OCI-LY7 (cell line): ENCODE data around the gene ISG15. TPM values are rescaled to one million over a fixed set of nuclear protein-coding genes. Genes with fewer than 3 reads are reported as not detected.

Experiments used
- BruUV-seq: library from RNA; stranded (reverse); fragments of 400-500 nt; replicated peaks from 2 replicates; lab custom pipeline; 2021; lab: Mats Ljungman, UMichigan
- CTCF ChIA-PET: fragments of 300-600 bp; sonication (Branson Sonifier 250); formaldehyde crosslinking; loops from one replicate; lab custom pipeline; 2022; ENCODE audit warnings: antibody characterized with exemption; ENCODE audit not compliant: unreplicated experiment; lab: Charles Lee
- POLR2A ChIA-PET: fragments of 300-600 bp; sonication (Branson Sonifier 250); formaldehyde crosslinking; loops from one replicate; lab custom pipeline; 2022; ENCODE audit warnings: antibody characterized with exemption; lab: Charles Lee
- DNase-seq: peaks from one replicate; pipeline ENCODE4 v3.0.0-alpha.2; 2015; ENCODE audit warnings: low spot score
- H2AFZ ChIP-seq: fragments of 200-600 bp; sonication (generic), shearing (Covaris generic); 2 replicates; pipeline ENCODE4 v1.6.1; 2014; ENCODE audit warnings: mild to moderate bottlenecking, antibody characterized with exemption, low read length, moderate library complexity
- H3K27ac ChIP-seq: fragments of 200-600 bp; sonication (generic); 2 replicates; pipeline ENCODE4 v1.5.1; 2014; ENCODE audit warnings: mixed run types, low read depth, mild to moderate bottlenecking, moderate library complexity, low read length, inconsistent platforms; ENCODE audit not compliant: poor library complexity, severe bottlenecking
- H3K36me3 ChIP-seq: fragments of 200-600 bp; sonication (generic); 2 replicates; pipeline ENCODE4 v1.6.1; 2014; ENCODE audit warnings: mild to moderate bottlenecking, antibody characterized with exemption, low read length, moderate library complexity, mixed read lengths; ENCODE audit not compliant: insufficient read depth
- H3K4me1 ChIP-seq: fragments of 200-600 bp; sonication (generic); 2 replicates; pipeline ENCODE4 v1.5.1; 2014; ENCODE audit warnings: mild to moderate bottlenecking, low read length; ENCODE audit not compliant: insufficient read depth, poor library complexity, severe bottlenecking
- H3K4me2 ChIP-seq: fragments of 200-600 bp; sonication (generic); 2 replicates; pipeline ENCODE4 v1.6.1; 2014; ENCODE audit warnings: mild to moderate bottlenecking, low read length
- H3K4me3 ChIP-seq: fragments of 200-600 bp; sonication (generic); 2 replicates; pipeline ENCODE4 v1.5.1; 2014; ENCODE audit warnings: mild to moderate bottlenecking, low read depth, low read length; ENCODE audit not compliant: poor library complexity, severe bottlenecking
- H3K79me2 ChIP-seq: fragments of 200-600 bp; sonication (generic); 2 replicates; pipeline ENCODE4 v1.6.1; 2016; ENCODE audit warnings: low read depth, mild to moderate bottlenecking, low read length, moderate library complexity, mixed read lengths; ENCODE audit not compliant: insufficient read depth
- H3K9me2 ChIP-seq: fragments of 200-600 bp; sonication (generic); 2 replicates; pipeline ENCODE4 v1.6.1; 2016; ENCODE audit warnings: mild to moderate bottlenecking, low read length, mixed read lengths; ENCODE audit not compliant: insufficient read depth
- H3K9me3 ChIP-seq: fragments of 200-600 bp; sonication (generic); 2 replicates; pipeline ENCODE4 v1.6.1; 2014; ENCODE audit warnings: mild to moderate bottlenecking, mixed run types, low read length, mixed read lengths
- H4K20me1 ChIP-seq: fragments of 200-600 bp; sonication (generic); 2 replicates; pipeline ENCODE4 v1.6.1; 2014; ENCODE audit warnings: mild to moderate bottlenecking, antibody characterized with exemption, low read length, moderate library complexity, mixed read lengths; ENCODE audit not compliant: insufficient read depth
- CTCF ChIP-seq: fragments of 200-600 bp; sonication (generic); conservative IDR thresholded peaks from 2 replicates; pipeline ENCODE4 v1.5.1; 2014; ENCODE audit warnings: mild to moderate bottlenecking, antibody characterized with exemption, low read length, moderate library complexity, mixed read lengths
- EZH2phosphoT487 ChIP-seq: fragments of 200-600 bp; sonication (generic); IDR thresholded peaks from 2 replicates; pipeline ENCODE4 v1.6.1; 2018; ENCODE audit warnings: low read depth, borderline replicate concordance, mild to moderate bottlenecking, mixed run types, antibody characterized with exemption, low read length, moderate library complexity, mixed read lengths
- intact Hi-C: fragments of 100-400 bp; cut with micrococcal nuclease; formaldehyde crosslinking; loops from one replicate; pipeline ENCODE4 v1.10.0; 2022; ENCODE audit not compliant: unreplicated experiment
- total RNA-seq, 2 experiments: library from RNA; depleted of rRNA in 1 of 2; stranded (reverse); fragments of >200 nt in 1 of 2; shearing (Covaris generic) in 1 of 2; gene quantifications; 2 replicates each; pipeline ENCODE4 v1.2.3, GENCODE V29; 2014 to 2022

The ISG15 gene
- total RNA-seq, 2 experiments from 2014 or later: 65.4 to 110 TPM

- H3K4me3 ChIP-seq: peak overlapping the region; percentile 55
- no peaks in the 10 kb centered on the region for H4K20me1 ChIP-seq
- H3K9me2 ChIP-seq: no peaks in the 10 kb centered on the region
- POLR2A ChIA-PET: no interaction called here
- DNase-seq: no peak
- CTCF ChIA-PET: no interaction called here
- no peak for TF ChIP-seq CTCF
- no peak for TF ChIP-seq EZH2phosphoT487
- no peak overlapping the region for H2AFZ ChIP-seq
- no peaks in the 10 kb centered on the region for H3K79me2 ChIP-seq
- H3K27ac ChIP-seq: no peak overlapping the region
- BruUV-seq: no TSS peak
- no peaks in the 10 kb centered on the region for H3K36me3 ChIP-seq
- peak overlapping the region; percentile 60 for H3K4me2 ChIP-seq
- peaks cover 6% of the 10 kb centered on the region for H3K4me1 ChIP-seq
- no peaks in the 10 kb centered on the region for H3K9me3 ChIP-seq
- intact Hi-C loops: no loop called here
These were observed 7.2 kb downstream of the ISG15 start for GRCh38 chr1:1020415-1021009.

GRCh38 chr1:1021010-1021919, 8.0 kb downstream of the ISG15 start:
- H2AFZ ChIP-seq: no peak overlapping the region
- DNase-seq: no peak
- no peaks in the 10 kb centered on the region for H3K9me3 ChIP-seq
- BruUV-seq: no TSS peak
- no peaks in the 10 kb centered on the region for H3K79me2 ChIP-seq
- ChIA-PET CTCF (interaction anchor here (0.6 kb wide), 1 partner anchor 88 kb away, joined by 3 read pairs; no protein-coding TSS in a partner anchor), POLR2A (no interaction called here)
- no peaks in the 10 kb centered on the region for H3K36me3 ChIP-seq
- H3K4me3 ChIP-seq: no peak overlapping the region
- no peaks in the 10 kb centered on the region for H4K20me1 ChIP-seq
- no peak for TF ChIP-seq EZH2phosphoT487
- TF ChIP-seq CTCF: no peak
- 0 out of 2 replicates have a peak overlapping the region, but pooled peaks have one; percentile 60 for H3K4me2 ChIP-seq
- H3K9me2 ChIP-seq: no peaks in the 10 kb centered on the region
- H3K27ac ChIP-seq: no peak overlapping the region
- H3K4me1 ChIP-seq: peaks cover 6% of the 10 kb centered on the region
- intact Hi-C loops: no loop called here
